Fibroblast of mammary gland (primary cell): ENCODE data around the gene TIGD6.

Source experiments
- DNase-seq: peaks from one replicate; pipeline ENCODE4 v3.0.0-alpha.2; 2010; ENCODE audit warnings: low read depth
- H3K4me3 ChIP-seq: 2 replicates; pipeline ENCODE4 v1.5.1; 2011; ENCODE audit warnings: low read depth, mild to moderate bottlenecking, low read length, moderate library complexity; ENCODE audit not compliant: control insufficient read depth
- TF ChIP-seq, protein P1 (sequence below): conservative IDR thresholded peaks from 2 replicates; pipeline ENCODE4 v1.5.1; 2011; ENCODE audit warnings: low read depth, low read length, inconsistent platforms; ENCODE audit not compliant: control insufficient read depth, insufficient read depth

The TIGD6 gene

DNA sequence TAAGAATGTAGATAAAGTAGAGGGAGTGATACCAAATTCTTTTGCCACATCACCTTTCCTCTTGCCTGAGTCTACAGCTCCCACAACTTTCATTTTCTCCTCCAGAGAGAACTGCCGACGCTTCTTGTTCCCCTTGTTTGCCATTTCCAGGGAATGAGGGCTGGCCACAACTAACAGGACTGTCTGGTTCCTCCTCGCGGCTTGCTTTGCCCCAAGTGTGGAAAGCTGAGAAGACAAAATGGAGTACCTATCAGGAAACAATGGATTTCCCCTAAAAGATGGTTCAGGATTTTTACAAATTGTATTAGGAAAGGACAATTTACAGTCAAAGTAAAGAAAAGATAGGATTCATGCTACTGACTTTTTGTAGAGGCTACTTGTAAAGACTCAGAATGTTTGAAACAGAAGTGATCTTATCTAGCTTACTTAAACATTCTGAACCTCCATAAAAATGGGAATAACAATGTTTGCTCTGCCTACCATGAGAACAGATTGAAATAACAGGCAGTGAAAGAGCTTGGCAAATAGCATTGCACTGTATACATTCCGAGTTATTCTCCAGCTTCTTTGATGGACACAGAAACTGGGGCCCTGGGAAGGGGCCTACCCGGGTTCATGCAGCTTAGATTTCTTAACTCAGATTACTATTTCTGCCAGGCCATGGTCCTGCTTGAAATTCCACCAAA lies 4.1 kb downstream of the TIGD6 start:
- DNase-seq = no peak
- TF ChIP-seq, protein P1, sequence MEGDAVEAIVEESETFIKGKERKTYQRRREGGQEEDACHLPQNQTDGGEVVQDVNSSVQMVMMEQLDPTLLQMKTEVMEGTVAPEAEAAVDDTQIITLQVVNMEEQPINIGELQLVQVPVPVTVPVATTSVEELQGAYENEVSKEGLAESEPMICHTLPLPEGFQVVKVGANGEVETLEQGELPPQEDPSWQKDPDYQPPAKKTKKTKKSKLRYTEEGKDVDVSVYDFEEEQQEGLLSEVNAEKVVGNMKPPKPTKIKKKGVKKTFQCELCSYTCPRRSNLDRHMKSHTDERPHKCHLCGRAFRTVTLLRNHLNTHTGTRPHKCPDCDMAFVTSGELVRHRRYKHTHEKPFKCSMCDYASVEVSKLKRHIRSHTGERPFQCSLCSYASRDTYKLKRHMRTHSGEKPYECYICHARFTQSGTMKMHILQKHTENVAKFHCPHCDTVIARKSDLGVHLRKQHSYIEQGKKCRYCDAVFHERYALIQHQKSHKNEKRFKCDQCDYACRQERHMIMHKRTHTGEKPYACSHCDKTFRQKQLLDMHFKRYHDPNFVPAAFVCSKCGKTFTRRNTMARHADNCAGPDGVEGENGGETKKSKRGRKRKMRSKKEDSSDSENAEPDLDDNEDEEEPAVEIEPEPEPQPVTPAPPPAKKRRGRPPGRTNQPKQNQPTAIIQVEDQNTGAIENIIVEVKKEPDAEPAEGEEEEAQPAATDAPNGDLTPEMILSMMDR = no peak
- H3K4me3 ChIP-seq = no peak overlapping the region

DNA sequence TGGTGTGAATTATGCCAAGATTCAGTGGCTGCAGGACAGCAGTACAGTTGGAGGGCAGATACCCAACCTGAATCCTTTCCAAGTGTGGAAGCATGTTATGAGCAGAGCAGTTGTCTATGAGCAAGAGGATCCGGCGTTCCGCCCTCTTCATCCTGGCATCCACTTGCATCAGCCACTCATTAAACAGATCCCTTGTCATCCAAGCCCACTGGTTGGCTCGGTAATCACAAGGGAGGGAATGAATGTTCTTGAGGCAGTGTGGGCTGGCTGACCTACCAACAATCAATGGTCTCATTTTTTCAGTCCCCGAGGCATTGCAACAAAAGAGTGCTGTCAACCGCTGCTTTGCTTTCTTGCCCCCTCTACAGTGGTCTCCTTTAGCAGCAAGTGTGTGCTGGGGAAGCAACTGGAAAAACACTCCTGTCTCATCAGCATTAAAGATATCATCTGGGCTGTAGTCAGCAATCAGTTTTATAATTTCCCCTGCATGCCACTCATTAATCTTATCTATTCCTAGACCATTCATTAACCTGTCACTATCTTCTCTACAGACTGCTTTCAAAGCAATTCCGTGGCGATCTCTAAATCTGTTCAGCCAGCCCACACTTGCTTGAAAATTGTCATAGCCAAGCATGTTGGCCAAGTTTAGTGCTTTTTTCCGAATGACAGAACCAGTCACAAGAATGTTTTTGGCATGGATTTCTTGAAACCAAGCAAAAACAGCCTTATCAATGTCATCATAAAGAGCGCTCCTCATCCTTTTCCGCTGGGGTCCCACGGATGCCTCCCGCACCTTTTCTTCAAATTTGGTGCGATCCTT lies 4.9 kb downstream of the TIGD6 start:
- H3K4me3 ChIP-seq = no peak overlapping the region
- no peak for DNase-seq
- TF ChIP-seq, protein P1 = no peak

DNA sequence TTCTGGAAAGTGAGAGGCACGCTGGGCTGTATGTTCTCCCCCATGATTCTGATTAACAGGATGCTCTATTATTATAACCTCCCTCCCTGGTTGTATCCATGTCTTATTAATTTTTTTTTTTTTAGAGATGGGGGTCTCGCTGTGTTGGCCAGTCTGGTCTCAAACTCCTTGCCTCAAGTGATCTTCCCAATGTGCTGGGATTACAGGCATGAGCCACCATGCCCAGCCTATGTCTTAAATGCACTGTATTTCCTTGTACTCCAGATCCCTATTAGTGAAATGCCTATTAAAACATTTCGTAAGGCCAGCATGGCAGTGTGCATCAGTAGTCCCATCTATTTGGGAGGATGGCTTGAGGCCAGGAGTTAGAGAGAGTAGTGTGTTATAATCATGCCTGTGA lies 7.0 kb downstream of the TIGD6 start:
- DNase-seq = no peak
- TF ChIP-seq, protein P1 = no peak

DNA sequence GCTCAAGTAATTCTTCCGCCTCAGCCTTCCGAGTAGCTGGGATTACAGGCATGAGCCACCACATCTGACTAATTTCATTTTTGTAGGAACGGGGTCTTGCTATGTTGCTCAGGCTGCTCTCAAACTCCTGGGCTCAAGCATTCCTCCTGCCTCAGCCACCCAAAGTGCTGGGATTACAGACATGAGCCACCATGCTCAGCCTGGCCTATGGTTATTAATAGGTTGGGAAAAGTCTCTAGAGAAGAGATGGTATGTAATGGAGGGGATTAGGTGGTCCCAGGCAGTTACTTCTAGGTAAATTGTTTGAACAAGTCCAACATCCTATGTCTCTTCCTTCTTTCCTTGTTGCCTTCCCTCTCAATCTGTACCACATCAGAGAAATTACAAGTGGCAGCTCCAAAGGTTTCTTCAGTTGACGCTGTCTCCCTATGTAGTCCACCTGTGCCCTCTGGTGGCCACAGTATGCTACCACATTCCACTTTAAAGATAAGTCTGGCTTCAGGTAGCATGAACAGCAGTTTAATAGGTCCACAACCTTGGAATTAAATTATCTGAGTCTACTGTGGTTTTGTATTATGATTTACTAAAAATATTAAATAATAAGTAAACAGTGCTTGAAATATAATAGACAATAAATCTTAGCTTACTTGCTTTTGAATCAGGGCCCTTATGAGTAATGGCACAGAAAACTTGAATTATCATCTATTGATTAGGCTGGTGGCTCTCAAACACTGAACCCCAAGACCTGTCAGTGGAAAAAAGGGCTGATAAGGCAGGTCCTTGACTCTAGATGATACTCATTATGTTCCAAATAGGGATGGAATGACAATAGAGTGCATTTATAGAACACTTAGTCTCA lies 9.7 kb downstream of the TIGD6 start:
- TF ChIP-seq, protein P1 = peak; percentile 95
- no peak overlapping the region for H3K4me3 ChIP-seq
- peak; percentile 74 for DNase-seq

More for the DNA sequence above, 7.0 kb downstream of the TIGD6 start:
- no peak overlapping the region for H3K4me3 ChIP-seq

DNA sequence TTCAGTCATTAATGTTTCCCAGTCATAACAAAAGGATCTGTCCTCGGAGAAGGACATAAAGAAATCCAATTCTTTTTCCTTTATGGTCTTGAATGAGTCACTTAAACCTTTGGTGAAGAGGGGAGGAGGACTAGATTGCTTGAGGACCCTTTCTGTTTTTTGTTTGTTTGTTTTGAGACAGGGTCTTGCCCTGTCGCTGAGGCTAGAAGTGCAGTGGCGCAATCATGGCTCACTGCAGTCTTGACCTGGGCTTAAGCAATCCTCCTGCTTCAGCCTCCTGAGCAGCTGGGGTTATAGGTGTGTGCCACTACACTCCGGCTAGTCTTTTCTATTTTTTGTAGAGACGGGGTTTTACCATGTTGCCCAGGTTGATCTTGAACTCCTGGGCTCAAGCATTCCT lies 12.3 kb downstream of the TIGD6 start:
- TF ChIP-seq, protein P1 = no peak
- no peak for DNase-seq

DNA sequence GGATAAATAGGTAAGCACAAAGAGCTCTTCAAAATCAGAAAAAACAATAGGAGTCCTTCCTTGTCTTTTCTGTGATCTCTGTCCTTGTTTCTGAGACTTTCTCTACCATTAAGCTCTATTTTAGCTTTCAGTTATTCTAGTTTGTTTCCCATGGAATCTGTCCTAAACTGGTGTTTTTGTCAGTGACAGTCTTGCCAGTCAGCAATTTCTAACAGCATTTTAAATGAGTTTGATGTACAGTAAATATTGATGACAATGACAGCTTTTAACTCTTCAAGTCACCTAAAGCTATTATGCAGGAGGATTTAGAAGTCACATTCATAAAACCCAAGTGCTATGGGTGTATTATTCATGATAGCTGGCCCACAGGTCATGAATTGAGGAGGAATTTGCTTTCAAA lies 17.9 kb downstream of the TIGD6 start:
- DNase-seq = no peak
- no peak overlapping the region for H3K4me3 ChIP-seq
- TF ChIP-seq, protein P1 = no peak

More for the DNA sequence above, 12.3 kb downstream of the TIGD6 start:
- H3K4me3 ChIP-seq = no peak overlapping the region
